Activated CD8-positive, alpha-beta memory T cell treated with anti-CD3 and anti-CD28 coated beads, Interleukin-2, amount 50 U/mL, for 24 hours (primary cell): ENCODE results near the gene ULK4.
"Not testable (repeated sequence)": the region's sequence is repeated elsewhere in the genome, so short reads cannot be mapped to it uniquely, and the experiment has no call there.

Source experiments
- DNase-seq: peaks from one replicate; pipeline ENCODE4 v3.0.0-alpha.2; 2020; ENCODE audit errors: extremely low read depth

The ULK4 gene

DNA sequence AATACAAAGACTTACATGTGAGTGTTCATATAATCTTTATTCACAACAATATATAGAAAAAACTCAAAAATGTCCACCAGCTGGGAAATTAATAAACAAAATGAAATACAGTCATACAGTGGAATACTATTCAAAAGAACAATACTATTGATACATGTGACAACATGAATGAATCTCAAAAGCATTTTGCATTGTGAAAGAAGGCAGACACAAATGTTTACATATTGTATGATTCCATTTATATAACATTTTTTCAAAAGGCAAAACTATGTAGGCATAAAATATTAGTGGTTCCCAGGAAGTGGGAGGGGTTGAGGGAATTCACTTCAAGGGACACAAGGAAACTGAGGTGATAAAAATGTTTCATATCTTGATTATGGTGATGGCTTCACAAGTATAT, 459.4 kb downstream of the ULK4 start:
- no peak for DNase-seq

DNA sequence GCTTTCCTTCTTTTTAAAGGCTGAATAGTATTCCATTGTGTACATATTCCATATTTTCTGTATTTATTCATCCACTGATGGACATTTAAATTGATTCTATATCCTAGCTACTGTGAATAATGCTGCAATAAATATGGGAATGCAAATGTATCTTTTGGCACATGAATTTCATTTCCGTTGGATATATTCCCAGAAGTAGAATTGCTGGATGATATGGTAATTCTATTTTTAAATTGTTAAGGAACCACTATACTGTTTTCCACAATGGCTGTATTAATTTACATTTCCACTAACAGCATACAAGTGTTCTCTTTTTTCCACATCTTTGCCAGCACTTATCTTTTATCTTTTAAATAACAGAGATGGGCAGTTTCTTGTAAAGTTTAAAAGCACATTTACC, 459.9 kb downstream of the ULK4 start:
- no peak for DNase-seq

DNA sequence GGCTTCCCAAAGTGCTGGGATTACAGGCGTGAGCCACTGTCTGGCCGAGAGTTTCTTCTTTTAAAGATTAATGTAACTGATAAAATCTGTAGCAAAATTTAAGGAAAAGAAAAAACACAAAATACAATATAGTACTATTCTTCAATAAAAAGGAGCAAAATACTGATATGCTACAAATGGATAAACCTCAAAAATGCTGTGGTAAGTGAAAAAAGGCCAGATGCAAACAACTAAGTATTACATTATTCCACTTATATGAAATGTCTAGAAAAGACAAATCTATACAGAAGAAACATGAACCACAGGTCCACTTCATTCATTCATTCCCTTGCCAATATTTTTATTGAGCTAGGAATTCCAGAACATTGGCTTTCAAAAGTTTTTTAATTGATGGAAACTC, 463.1 kb downstream of the ULK4 start:
- DNase-seq: no peak

- DNase-seq: no peak
These were observed 471.5 kb downstream of the ULK4 start for GRCh38 chr3:41490360-41490759.

DNA sequence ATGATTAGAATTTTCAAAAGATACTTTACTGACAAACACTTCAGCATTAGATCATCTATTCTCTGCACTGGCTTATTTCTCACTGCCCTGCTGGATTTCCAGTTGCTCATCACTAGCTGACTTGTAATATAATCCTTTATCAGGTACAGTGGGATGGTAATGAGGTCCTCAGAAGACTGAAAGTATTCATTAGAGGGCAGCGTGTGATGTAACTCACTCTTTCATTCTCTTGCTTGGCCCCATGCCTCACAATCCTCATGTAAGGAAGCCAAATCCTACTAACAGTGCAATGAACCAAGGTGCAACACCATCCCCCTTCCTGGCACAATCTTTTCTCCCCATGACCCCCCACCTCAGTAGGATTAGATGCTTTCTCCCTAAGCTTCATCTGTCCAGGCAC, 472.7 kb downstream of the ULK4 start:
- DNase-seq: no peak

- no peak for DNase-seq
These were observed 473.4 kb downstream of the ULK4 start for GRCh38 chr3:41488501-41488900.

DNA sequence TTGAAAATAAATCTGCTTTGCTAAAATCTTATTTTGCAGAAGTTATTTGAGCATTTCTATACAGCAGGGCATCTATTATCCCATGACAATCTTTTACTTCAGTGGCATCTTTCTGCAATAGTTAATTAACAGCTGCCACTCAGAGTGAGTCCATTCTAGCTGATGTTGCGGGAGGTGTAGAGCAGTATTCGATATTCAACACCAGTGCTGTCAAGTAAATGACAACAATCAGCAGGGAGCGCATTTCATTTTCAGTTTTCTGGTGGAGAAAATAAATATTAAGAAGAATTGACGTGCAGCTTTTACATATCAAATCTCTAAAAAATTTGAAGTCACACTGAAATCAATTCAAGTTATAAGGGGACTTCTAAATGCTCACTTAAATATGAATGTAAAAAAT, 476.4 kb downstream of the ULK4 start:
- no peak for DNase-seq

- DNase-seq: no peak
These were observed 479.8 kb downstream of the ULK4 start for GRCh38 chr3:41482134-41482533.

DNA sequence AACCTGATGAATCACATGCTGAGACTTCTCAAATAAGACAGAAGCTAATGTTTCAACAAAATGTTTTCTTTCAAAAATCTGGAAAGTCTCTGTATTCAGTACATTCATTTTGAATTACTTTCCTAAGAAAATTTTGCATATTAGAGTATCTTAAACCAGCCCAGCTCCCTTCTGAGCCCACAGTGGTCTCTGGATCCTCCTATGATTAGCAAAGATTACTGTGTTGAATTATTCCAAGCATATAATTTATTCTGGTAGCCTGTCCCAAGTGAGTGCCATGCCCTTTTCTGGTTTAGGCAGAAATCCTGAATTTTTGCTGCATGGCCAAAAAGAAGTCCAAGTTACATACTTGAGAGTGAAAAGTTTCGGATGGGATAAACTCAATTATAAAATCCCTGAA, 483.6 kb downstream of the ULK4 start:
- DNase-seq: no peak

GRCh38 chr3:41477399-41478014, 484.4 kb downstream of the ULK4 start:
- no peak for DNase-seq

- DNase-seq: no peak
These were observed 492.8 kb downstream of the ULK4 start for GRCh38 chr3:41469083-41469482.

DNA sequence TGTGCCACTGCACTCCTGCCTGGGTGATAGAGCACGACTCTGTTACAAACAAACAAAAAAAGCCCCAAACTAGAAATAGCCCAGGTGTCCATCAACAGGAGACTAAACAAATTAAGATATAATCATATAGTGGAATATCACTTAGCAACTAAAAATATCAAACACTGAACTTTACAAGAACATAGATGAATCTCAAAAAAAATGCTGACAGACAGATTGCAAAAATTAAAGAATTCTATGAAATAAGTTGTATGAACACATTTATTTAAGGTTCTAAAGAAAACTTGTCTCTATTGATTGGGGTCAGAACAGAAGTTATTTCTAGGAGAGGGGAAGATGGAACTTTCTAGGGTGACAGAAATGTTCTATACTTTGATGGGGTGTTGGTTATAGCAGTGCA, 494.4 kb downstream of the ULK4 start:
- DNase-seq: no peak

DNA sequence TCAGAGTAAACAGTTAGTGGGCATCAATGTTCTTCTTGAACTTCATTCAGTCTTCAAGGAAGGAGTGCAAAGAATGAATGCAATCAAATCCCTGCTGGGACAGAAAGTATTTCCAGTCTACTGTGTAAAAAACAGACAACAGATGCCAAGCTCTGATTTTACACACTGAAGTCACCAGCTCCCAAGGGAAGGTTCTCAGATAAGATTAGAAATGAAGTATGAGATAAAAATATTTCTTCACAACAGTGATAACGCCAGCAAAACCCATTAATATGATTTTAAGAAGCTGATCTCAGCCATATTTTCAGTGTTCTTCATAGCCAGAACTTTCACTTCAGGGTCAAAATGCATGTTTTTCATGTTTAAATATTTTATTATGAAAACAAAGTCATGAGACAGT, 497.0 kb downstream of the ULK4 start:
- DNase-seq: no peak

DNA sequence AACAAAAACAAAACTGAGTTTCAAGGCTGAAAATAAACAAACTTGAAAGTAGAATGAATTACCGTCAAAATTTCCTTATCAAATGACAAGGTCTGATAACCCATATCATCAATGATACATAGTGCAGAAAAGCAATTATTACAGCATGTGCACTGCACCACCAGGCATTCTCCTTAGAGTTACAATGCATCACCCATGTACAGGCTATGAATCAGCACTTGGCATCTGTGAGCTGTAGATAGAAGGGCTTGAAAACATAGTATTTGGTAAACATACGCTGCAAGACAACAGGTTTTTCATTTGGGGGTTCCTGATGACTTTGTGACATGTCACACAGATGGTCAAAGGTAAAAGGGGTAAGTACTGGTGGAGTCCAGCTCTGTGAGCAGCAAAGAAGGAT, 497.5 kb downstream of the ULK4 start:
- DNase-seq: no peak

GRCh38 chr3:41462103-41462691, 499.7 kb downstream of the ULK4 start:
- no peak for DNase-seq

GRCh38 chr3:41460736-41461135, 501.2 kb downstream of the ULK4 start:
- no peak for DNase-seq

DNA sequence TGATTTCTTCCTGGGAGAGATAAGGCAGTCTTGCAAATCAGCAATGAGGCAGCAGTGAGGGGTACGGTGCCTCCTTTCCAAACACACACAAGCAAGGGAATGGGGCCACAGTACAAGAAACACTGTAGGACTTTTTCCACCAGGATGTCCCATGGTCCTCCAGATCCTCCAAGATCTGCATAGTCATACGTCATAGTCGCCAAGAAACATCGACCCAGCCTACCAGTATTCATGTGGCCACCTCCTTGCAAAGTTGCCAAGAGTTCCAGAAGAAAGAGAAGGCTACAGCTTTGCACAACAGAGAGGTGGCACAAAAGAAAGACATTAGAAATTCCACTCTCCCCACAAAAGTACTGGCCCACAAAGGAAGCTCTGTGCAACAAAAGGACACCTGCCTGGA, 504.7 kb downstream of the ULK4 start:
- DNase-seq: no peak

DNA sequence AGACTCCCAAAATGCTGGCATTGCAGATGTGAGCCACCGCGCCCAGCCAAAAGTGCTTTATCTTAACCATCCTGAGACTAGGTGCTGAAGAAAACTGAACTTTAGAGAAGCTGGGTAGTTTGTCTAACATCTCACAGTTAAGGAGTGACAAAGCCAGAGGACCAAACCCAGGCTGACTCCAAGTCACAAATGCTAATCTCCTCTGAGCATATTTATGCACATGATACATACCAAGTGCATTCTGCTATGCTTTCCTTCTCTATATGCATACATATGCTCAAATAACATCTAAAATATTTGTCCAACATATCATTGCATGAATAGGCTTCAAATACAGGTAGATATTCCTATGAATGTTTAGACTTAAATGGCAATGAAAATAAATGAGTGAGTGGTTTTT, 505.7 kb downstream of the ULK4 start:
- no peak for DNase-seq

GRCh38 chr3:41453618-41454017, 508.3 kb downstream of the ULK4 start:
- DNase-seq: not testable (repeated sequence)

DNA sequence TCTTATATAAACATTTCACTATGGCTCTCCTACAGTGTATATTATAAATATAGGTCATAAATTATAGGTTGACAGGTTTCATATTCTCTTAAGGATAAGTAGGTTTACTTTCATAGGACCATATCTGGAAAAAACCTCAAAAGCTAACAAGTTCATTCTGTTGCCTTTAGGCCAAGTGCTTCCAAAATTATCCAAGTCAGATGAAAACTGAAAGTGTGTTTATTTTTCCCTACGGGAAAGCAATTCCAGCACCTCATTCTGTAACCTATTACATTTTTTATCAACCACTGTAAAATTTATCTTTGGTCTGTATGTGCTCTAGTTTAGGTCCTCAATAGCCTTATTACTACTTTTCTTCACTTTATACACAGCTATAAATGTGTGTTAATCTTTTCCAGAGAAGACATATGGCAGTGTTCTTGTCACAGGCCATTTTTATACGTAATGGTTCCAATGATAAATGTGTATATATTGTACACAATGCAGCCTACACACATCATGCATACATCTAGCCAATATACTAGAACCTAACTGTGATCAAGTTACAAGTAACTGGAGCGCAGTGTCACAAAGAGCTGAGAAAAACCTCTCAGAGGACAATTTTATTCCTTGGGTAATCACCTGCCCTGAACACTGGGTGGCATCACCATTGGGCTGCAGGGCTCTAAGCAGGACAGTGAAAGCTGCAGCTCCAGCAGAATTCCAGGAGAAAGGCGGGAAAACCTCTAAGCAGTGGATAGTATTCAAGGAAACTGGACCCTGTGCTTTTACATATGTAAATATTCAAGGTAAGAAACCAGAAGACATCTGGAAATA, 511.3 kb downstream of the ULK4 start:
- no peak for DNase-seq

DNA sequence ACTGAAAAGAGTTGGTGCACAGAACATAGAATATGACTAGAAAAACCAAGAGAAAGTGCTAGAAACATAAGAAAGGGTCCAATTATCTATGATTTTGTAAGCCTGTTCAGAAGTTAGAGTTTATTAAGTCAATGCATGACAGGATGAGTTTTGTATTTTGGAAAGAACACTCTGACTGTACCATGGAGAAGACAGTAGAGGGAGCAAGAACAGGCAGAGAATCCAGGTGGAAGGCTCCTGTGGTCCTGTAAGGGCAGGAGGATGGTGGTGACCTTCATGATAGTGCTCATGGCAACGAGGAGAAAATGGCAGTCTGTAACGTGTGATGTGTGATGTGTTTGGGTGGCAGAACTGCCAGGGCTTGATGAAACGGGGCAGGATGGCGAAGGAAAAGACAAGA, 513.5 kb downstream of the ULK4 start:
- no peak for DNase-seq

DNA sequence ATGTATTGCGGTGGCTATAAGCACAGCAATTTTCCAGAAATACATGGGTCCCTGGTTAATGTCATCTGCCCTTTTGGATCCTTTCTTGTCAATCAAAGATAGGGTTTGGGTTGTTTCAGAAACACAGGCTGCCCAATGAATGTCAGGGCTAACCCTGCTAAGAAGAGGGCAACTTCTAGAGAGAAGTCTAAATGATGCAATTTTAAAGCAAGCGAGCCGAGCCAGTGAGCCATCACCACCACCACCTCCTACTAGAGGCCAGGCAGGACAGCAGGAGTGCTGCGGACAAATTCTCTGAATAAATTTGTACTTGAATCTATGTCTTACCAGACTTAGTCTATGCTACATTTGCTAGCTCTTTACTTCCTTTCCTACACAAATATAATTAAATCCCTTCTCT, 514.2 kb downstream of the ULK4 start:
- no peak for DNase-seq

DNA sequence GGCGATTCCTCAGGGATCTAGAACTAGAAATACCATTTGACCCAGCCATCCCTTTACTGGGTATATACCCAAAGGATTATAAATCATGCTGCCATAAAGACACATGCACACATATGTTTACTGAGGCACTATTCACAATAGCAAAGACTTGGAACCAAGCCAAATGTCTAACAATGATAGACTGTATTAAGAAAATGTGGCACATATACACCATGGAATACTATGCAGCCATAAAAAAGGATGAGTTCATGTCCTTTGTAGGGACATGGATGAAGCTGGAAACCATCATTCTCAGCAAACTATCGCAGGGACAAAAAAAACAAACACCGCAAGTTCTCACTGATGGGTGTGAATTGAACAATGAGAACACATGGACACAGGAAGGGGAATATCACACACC, 515.6 kb downstream of the ULK4 start:
- not testable (repeated sequence) for DNase-seq
